ENCODE results near the gene EVI2B. TPM values are rescaled to one million over a fixed set of nuclear protein-coding genes. Genes with fewer than 3 reads are reported as not detected.

The EVI2B gene
- total RNA-seq, 1 donor from 2014 or later, result 87.9 TPM

DNA sequence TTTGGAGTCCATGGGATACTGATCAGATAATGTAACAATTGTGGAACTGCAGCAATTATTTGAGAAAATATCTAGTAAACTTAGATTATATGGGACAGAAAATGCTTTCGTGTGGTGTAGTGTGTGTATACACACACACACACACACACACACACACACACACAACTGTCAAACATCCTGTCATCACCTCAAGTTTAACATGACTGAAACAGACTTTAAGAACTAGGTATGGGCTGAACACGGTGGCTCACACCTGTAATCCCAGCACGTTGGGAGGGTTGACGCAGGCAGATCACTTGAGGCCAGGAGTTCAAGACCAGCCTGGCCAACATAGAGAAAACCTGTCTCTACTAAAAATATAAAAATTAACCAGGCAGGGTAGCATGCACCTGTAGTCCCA, 8.1 kb upstream of the EVI2B start:
- Histone ChIP-seq H3K27me3 (no peaks in the 10 kb centered on the region), H3K9me3 (no peaks in the 10 kb centered on the region), H3K4me3 (no peak overlapping the region), H3K4me1 (peaks cover 8% of the 10 kb centered on the region), H3K36me3 (peaks cover 12% of the 10 kb centered on the region), H3K27ac (peak overlapping the region; percentile 68)
- intact Hi-C loops (cut with DNase I), result no loop called here
- no peak for DNase-seq
- no peak for ATAC-seq
- TF ChIP-seq, protein P1, sequence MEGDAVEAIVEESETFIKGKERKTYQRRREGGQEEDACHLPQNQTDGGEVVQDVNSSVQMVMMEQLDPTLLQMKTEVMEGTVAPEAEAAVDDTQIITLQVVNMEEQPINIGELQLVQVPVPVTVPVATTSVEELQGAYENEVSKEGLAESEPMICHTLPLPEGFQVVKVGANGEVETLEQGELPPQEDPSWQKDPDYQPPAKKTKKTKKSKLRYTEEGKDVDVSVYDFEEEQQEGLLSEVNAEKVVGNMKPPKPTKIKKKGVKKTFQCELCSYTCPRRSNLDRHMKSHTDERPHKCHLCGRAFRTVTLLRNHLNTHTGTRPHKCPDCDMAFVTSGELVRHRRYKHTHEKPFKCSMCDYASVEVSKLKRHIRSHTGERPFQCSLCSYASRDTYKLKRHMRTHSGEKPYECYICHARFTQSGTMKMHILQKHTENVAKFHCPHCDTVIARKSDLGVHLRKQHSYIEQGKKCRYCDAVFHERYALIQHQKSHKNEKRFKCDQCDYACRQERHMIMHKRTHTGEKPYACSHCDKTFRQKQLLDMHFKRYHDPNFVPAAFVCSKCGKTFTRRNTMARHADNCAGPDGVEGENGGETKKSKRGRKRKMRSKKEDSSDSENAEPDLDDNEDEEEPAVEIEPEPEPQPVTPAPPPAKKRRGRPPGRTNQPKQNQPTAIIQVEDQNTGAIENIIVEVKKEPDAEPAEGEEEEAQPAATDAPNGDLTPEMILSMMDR (IDR thresholded peaks at IDR 0.05), result no peak

DNA sequence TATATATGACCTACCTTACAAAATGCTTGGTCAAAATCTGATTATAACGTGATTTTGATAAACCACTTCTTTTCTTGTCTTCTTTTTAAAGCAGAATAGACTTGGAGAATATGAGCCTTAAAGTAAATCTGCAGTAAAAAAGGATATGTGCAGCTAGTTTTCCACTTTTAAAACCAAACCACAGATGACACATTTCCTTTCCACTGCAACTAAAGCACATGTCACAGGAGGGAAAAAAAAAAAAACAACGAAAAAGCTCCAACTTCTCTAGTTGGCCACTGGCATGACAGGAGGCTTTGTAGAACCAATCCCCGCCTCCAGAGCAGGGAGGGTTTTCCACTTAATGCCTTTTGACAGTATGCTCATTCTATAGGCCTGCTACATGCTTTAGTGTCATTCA, 7.6 kb upstream of the EVI2B start, which contains the start of gene EVI2A:
Gene EVI2A (minus strand): TSS at position 142 of the 400 bp plus-strand sequence. CDS start 2,609 bp downstream, outside the sequence.
- intact Hi-C loops (cut with DNase I), result no loop called here
- peak within 1 kb of the TSS; percentile 68 for H3K27ac ChIP-seq
- no peaks in the 10 kb centered on the region for H3K27me3 ChIP-seq
- ATAC-seq, result peak; percentile 93
- H3K36me3 ChIP-seq, result peaks cover 9% of the 10 kb centered on the region
- no peak for DNase-seq
- H3K4me3 ChIP-seq, result peak within 1 kb of the TSS; percentile 45
- TF ChIP-seq, protein P1 (IDR thresholded peaks at IDR 0.05), result no peak
- H3K9me3 ChIP-seq, result no peaks in the 10 kb centered on the region
- H3K4me1 ChIP-seq, result peaks cover 8% of the 10 kb centered on the region

DNA sequence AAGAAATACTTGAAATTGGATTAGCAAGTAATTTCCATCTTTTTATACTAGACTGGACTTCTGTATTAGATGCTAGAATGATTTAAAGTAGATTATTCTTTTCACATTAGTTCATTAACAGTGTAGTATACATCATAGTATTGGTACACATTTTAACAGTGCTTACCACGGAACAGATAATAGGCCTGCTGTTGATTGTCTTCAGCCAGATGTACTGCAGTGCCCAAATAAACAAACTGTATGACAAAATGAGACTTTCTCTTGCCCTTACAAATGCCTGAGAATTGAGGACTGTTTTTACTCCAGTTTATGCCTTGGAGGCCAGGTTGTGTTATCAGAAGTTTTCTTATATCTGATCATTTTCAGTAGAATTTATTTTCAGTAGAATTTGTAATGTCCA, 6.9 kb upstream of the EVI2B start:
- Histone ChIP-seq H3K36me3 (peaks cover 2% of the 10 kb centered on the region), H3K4me1 (peaks cover 8% of the 10 kb centered on the region), H3K27me3 (no peaks in the 10 kb centered on the region), H3K9me3 (no peaks in the 10 kb centered on the region), H3K27ac (peak overlapping the region; percentile 68), H3K4me3 (peak overlapping the region; percentile 45)
- ATAC-seq, result peak; percentile 15
- TF ChIP-seq, protein P1 (IDR thresholded peaks at IDR 0.05), result no peak
- intact Hi-C loops (cut with DNase I), result no loop called here
- no peak for DNase-seq

DNA sequence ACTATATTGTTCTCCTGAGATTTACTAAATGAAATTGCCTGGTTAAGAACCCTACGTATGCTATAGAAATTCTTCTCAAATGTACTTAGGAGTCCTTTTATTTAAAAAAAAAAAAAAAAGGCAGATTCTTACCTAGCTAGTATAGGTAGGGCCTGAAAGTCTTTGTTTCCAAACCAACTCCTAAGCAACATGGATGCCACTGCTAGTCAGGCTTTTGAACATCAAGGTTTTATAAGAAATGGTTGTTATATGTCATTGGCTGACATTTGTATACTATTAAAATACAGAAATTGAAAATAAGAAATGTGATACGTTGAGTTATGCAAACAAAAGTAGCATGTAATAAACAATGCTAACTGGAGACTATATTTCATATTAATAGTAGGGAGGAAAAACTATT, 6.4 kb upstream of the EVI2B start:
- Histone ChIP-seq H3K27ac (peak overlapping the region; percentile 68), H3K9me3 (no peaks in the 10 kb centered on the region), H3K4me3 (peak overlapping the region; percentile 45), H3K36me3 (no peaks in the 10 kb centered on the region), H3K4me1 (peaks cover 8% of the 10 kb centered on the region), H3K27me3 (no peaks in the 10 kb centered on the region)
- TF ChIP-seq, protein P1 (IDR thresholded peaks at IDR 0.05), result no peak
- DNase-seq (no peak), ATAC-seq (no peak)
- intact Hi-C loops (cut with DNase I), result no loop called here

DNA sequence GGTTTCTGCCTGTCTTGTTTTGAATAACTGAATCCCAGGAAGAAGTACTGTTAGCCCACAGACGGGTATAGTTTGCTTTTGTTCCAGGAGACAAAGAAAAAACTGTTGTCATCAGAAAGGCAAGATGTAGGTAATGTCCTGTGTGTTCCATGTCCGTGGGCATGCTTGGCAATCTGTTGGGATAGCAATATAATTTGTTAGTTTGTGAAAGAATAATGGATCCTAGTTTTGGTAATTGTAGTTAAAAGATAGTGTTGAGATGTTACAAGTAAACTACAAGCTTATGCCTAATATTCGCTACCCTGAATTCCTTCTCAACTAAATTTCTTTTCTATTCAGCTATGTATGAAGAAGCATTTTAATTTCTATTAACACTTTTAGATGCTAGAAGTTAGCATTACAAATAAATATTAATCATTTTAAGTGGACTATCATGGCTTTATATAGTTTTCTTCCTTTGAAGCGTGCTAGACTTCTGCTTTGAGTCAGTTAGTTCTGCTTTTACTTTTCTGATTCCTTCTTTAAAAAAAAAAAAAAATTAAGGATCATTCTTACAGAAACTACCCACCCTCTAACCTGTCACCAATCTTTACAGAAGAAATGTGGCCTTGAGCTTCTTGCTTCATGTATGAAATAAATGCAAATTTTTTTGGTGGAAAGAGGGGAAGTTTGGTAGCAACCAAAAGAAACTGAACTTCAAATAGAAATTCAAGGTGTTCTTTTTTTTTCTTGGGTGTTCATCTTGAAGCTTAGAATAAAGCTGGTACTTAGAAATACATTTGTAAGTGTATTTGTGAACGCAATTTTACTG, 5.2 kb upstream of the EVI2B start:
- intact Hi-C loops (cut with DNase I), result no loop called here
- Histone ChIP-seq H3K4me3 (peak overlapping the region; percentile 45), H3K27ac (peak overlapping the region; percentile 68), H3K27me3 (no peaks in the 10 kb centered on the region), H3K4me1 (peaks cover 8% of the 10 kb centered on the region), H3K36me3 (no peaks in the 10 kb centered on the region), H3K9me3 (no peaks in the 10 kb centered on the region)
- TF ChIP-seq, protein P1 (IDR thresholded peaks at IDR 0.05), result no peak
- ATAC-seq (no peak), DNase-seq (no peak)

Data from upper lobe of right lung (tissue), 1 donor.